Activated T-helper 17 cell treated with anti-CD3 and anti-CD28 coated beads, Interleukin-2, amount 50 U/mL, for 72 hours (primary cell): ENCODE measurements around the gene AKIRIN2. TPM values are rescaled to one million over a fixed set of nuclear protein-coding genes. Genes with fewer than 3 reads are reported as not detected.

Source experiments
- ATAC-seq: fragments of 150-1000 bp; cut with Tn5 transposase; replicated peaks from 2 replicates; pipeline ENCODE4 v1.10.0; 2021; ENCODE audit warnings: mild to moderate bottlenecking, moderate library complexity
- H3K27ac Mint-ChIP-seq: one replicate; pipeline ENCODE4 v1.8.0; 2022; ENCODE audit warnings: mixed read lengths
- H3K27me3 Mint-ChIP-seq: one replicate; pipeline ENCODE4 v1.8.0; 2022; ENCODE audit warnings: mixed read lengths
- H3K36me3 Mint-ChIP-seq: one replicate; pipeline ENCODE4 v1.8.0; 2022; ENCODE audit warnings: low read depth, mild to moderate bottlenecking, mixed read lengths
- H3K4me1 Mint-ChIP-seq: one replicate; pipeline ENCODE4 v1.8.0; 2022; ENCODE audit warnings: mixed read lengths
- H3K4me3 Mint-ChIP-seq: one replicate; pipeline ENCODE4 v1.8.0; 2022; ENCODE audit warnings: mild to moderate bottlenecking, mixed read lengths
- H3K9me3 Mint-ChIP-seq: one replicate; pipeline ENCODE4 v1.8.0; 2022; ENCODE audit warnings: mixed read lengths
- total RNA-seq, 2 donors: library from RNA; stranded (reverse); gene quantifications; one replicate each; pipeline ENCODE4 v1.2.3, GENCODE V29; 2022

Gene AKIRIN2
- total RNA-seq, 2 donors from 2014 or later = 80.5 to 82.2 TPM

DNA sequence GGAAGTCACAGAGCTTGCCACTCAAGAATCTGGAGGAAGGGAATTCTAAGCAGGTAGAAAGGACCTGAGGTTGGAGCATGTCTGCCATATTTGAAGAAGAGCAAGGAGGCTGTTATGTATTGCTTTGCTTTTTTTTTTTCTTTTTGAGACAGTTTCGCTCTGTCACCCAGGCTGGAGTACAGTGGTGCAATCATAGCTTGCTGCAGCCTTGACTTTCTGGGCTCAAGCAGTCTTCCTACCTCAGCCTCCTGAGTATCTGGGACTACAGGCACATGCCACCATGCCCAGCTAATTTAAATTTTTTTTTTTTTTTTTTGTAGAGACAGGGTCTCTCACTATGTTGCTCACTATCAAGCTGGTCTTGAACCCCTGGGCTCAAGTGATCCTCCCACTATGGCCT, 71.3 kb downstream of the AKIRIN2 start:
- Mint-ChIP-seq H3K27ac (no peak overlapping the region), H3K4me1 (peaks cover 4% of the 10 kb centered on the region), H3K27me3 (no peaks in the 10 kb centered on the region), H3K36me3 (peaks cover 56% of the 10 kb centered on the region), H3K4me3 (no peak overlapping the region), H3K9me3 (no peaks in the 10 kb centered on the region)
- no peak for ATAC-seq

DNA sequence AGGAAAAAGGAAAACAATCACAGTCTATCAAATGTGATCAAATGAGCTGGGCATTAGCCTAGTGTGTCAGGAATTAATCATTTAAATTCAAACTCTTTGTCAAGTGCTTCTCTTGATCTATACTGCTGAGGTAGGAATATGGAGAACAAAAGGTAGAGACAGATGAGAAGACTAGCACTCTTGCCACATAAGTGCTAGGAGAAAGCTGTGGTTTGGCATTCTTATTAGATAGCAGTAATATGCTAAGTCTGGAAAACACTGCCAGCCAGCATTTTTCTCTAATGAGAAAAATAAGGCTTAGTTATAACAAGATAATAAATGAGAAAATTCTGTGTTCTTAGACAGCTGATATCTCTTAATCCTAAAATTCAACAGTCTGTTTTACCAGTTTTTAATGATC, 73.2 kb downstream of the AKIRIN2 start:
- no peak for ATAC-seq
- H3K9me3 Mint-ChIP-seq = no peaks in the 10 kb centered on the region
- H3K4me3 Mint-ChIP-seq = no peak overlapping the region
- no peaks in the 10 kb centered on the region for H3K27me3 Mint-ChIP-seq
- peaks cover 4% of the 10 kb centered on the region for H3K4me1 Mint-ChIP-seq
- H3K27ac Mint-ChIP-seq = no peak overlapping the region
- peaks cover 62% of the 10 kb centered on the region for H3K36me3 Mint-ChIP-seq

DNA sequence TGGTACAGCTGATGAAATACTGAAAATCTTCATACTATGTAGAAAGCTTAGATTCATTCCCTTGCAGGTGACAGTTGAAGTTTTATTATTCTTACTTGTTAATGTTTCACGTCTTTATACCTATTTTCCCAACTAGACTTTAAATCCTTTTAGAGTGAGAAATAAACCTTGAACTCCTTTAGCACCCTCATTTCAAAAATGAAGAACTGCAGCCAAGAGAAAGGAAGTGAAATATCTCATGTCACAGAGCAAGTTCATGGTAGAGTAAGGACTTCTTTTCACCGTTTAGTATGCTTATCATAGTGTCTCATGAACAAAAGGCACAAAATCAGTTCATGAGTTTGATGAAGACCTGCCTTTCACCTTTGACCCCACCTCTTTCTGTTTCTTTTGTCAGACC, 73.6 kb downstream of the AKIRIN2 start:
- peaks cover 62% of the 10 kb centered on the region for H3K36me3 Mint-ChIP-seq
- no peak overlapping the region for H3K4me3 Mint-ChIP-seq
- no peak for ATAC-seq
- no peak overlapping the region for H3K27ac Mint-ChIP-seq
- peaks cover 4% of the 10 kb centered on the region for H3K4me1 Mint-ChIP-seq
- no peaks in the 10 kb centered on the region for H3K9me3 Mint-ChIP-seq
- no peaks in the 10 kb centered on the region for H3K27me3 Mint-ChIP-seq

Other genes with a start within 250 kb of the AKIRIN2 start
- 1 to 10 TPM; 3.3 to 9.4 TPM for gene SLC35A1, start 229.3 kb downstream of the AKIRIN2 start, total RNA-seq
- gene RARS2, start 112.2 kb downstream of the AKIRIN2 start, total RNA-seq = 10 to 100 TPM; 25.7 to 27.0 TPM
- 10 to 100 TPM; 32.7 to 43.7 TPM for gene ORC3, start 112.1 kb downstream of the AKIRIN2 start, total RNA-seq